Mesenchymal stem cell (in vitro differentiated cells and primary cell): ENCODE measurements around the gene MGAT3.
A peak's percentile ranks its signal among the peaks of the same experiment; 100 is the strongest.

Experiments
- DNase-seq: peaks from one replicate; pipeline ENCODE4 v3.0.0-alpha.2; 2013
- H2AFZ ChIP-seq: one replicate; pipeline ENCODE4 v1.6.1; 2013; ENCODE audit warnings: low read depth, mild to moderate bottlenecking, control low read depth, inconsistent platforms, low read length, moderate library complexity
- H2AK5ac ChIP-seq: 2 replicates; pipeline ENCODE4 v1.6.1; 2013; ENCODE audit warnings: low read length, moderate library complexity, mild to moderate bottlenecking, inconsistent platforms; ENCODE audit not compliant: severe bottlenecking
- H2BK120ac ChIP-seq: one replicate; pipeline ENCODE4 v1.6.1; 2013; ENCODE audit warnings: low read depth, mild to moderate bottlenecking, inconsistent platforms, low read length, moderate library complexity
- H2BK12ac ChIP-seq, 2 experiments: one replicate each; pipeline ENCODE4 v1.6.1; 2013; ENCODE audit warnings: inconsistent platforms in 2 of 2, low read length in 2 of 2, mild to moderate bottlenecking in 2 of 2, moderate library complexity in 2 of 2, control low read depth in 1 of 2
- H2BK15ac ChIP-seq: one replicate; pipeline ENCODE4 v1.6.1; 2013; ENCODE audit warnings: mild to moderate bottlenecking, low read depth, inconsistent platforms; ENCODE audit not compliant: poor library complexity, severe bottlenecking
- H2BK5ac ChIP-seq: 2 replicates; pipeline ENCODE4 v1.6.1; 2013; ENCODE audit warnings: low read depth, mild to moderate bottlenecking, low read length, control low read depth, inconsistent platforms; ENCODE audit not compliant: poor library complexity, severe bottlenecking
- H3K14ac ChIP-seq, 2 experiments: one replicate each; pipeline ENCODE4 v1.6.1; 2013; ENCODE audit warnings: inconsistent platforms in 2 of 2, low read length in 2 of 2, control low read depth in 1 of 2, mild to moderate bottlenecking in 1 of 2, moderate library complexity in 1 of 2
- H3K18ac ChIP-seq, 2 experiments: one replicate each; pipeline ENCODE4 v1.6.1; 2013; ENCODE audit warnings: inconsistent platforms in 2 of 2, low read length in 2 of 2, control low read depth in 1 of 2, low read depth in 1 of 2, mild to moderate bottlenecking in 1 of 2
- H3K23ac ChIP-seq, 2 experiments: one replicate each; pipeline ENCODE4 v1.6.1; 2013; ENCODE audit warnings: inconsistent platforms in 2 of 2, low read length in 2 of 2, mild to moderate bottlenecking in 2 of 2, moderate library complexity in 2 of 2, control low read depth in 1 of 2
- H3K27ac ChIP-seq: 2 replicates; pipeline ENCODE4 v1.5.1; 2013; ENCODE audit warnings: mild to moderate bottlenecking, moderate library complexity, low read length, control low read depth, inconsistent platforms; ENCODE audit not compliant: poor library complexity, severe bottlenecking
- H3K27me3 ChIP-seq, 2 experiments: 2 replicates each; pipeline versions ENCODE4 v1.6.1 to v1.7.0; 2013; ENCODE audit warnings: low read length in 2 of 2, mild to moderate bottlenecking in 2 of 2, moderate library complexity in 2 of 2, control low read depth in 1 of 2, inconsistent platforms in 1 of 2; ENCODE audit not compliant: control insufficient read depth in 1 of 2, insufficient read depth in 1 of 2
- H3K36me3 ChIP-seq, 2 experiments: 2 replicates each; pipeline versions ENCODE4 v1.6.1 to v1.7.0; 2013; ENCODE audit warnings: low read length in 2 of 2, control low read depth in 1 of 2, inconsistent platforms in 1 of 2, low read depth in 1 of 2, mild to moderate bottlenecking in 1 of 2; ENCODE audit not compliant: insufficient read depth in 2 of 2, control insufficient read depth in 1 of 2
- H3K4ac ChIP-seq, 2 experiments: one replicate each; pipeline ENCODE4 v1.6.1; 2013; ENCODE audit warnings: inconsistent platforms in 2 of 2, low read length in 2 of 2, mild to moderate bottlenecking in 2 of 2, moderate library complexity in 2 of 2, control low read depth in 1 of 2, low read depth in 1 of 2
- H3K4me1 ChIP-seq: 2 replicates; pipeline ENCODE4 v1.6.1; 2013; ENCODE audit warnings: low read depth, low read length, control low read depth; ENCODE audit not compliant: control insufficient read depth, insufficient read depth
- H3K4me2 ChIP-seq: 2 replicates; pipeline ENCODE4 v1.6.1; 2013; ENCODE audit warnings: low read length, mild to moderate bottlenecking, inconsistent platforms; ENCODE audit not compliant: poor library complexity, severe bottlenecking
- H3K4me3 ChIP-seq, 2 experiments: 2 replicates each; pipeline versions ENCODE4 v1.5.1 to v1.7.0; 2013; ENCODE audit warnings: low read length in 2 of 2, mild to moderate bottlenecking in 2 of 2, control low read depth in 1 of 2, low read depth in 1 of 2; ENCODE audit not compliant: insufficient read depth in 1 of 2
- H3K79me1 ChIP-seq: replicated peaks from 2 replicates; pipeline ENCODE4 v1.6.1; 2013; ENCODE audit warnings: mild to moderate bottlenecking, control low read depth, low read length, inconsistent platforms; ENCODE audit not compliant: poor library complexity, severe bottlenecking
- H3K9ac ChIP-seq: 2 replicates; pipeline ENCODE4 v1.7.0; 2013; ENCODE audit warnings: mild to moderate bottlenecking, low read length, moderate library complexity
- H3K9me3 ChIP-seq: 2 replicates; pipeline ENCODE4 v1.7.0; 2013; ENCODE audit warnings: mild to moderate bottlenecking, low read length; ENCODE audit not compliant: control insufficient read depth
- H4K8ac ChIP-seq: one replicate; pipeline ENCODE4 v1.6.1; 2013; ENCODE audit warnings: inconsistent platforms, mild to moderate bottlenecking, low read length, moderate library complexity
- H4K91ac ChIP-seq: one replicate; pipeline ENCODE4 v1.6.1; 2013; ENCODE audit warnings: mild to moderate bottlenecking, low read length, inconsistent platforms
- WGBS: methylation state at CpG from one replicate; pipeline ENCODE4 v1.1.7; 2013; ENCODE audit warnings: mixed read lengths; 5-methylcytosine and 5-hydroxymethylcytosine counted together

MGAT3 gene

GRCh38 chr22:39528080-39528661 is 71.4 kb downstream of the MGAT3 start:
- H3K4ac ChIP-seq, result no peak overlapping the region
- H3K18ac ChIP-seq, result no peak overlapping the region
- H3K27me3 ChIP-seq, result no peaks in the 10 kb centered on the region
- H3K36me3 ChIP-seq, result peaks cover 54 to 60% of the 10 kb centered on the region in 2 experiments
- no peak overlapping the region for H2BK15ac ChIP-seq
- no peak overlapping the region for H3K23ac ChIP-seq
- no peak overlapping the region for H4K91ac ChIP-seq
- H2BK12ac ChIP-seq, result no peak overlapping the region
- DNase-seq, result peak; percentile 43
- no peak overlapping the region for H3K4me3 ChIP-seq
- H3K9ac ChIP-seq, result peak overlapping the region; percentile 41
- no peak overlapping the region for H2BK5ac ChIP-seq
- peaks cover 51% of the 10 kb centered on the region for H3K4me1 ChIP-seq
- no peak overlapping the region for H2AK5ac ChIP-seq
- peaks cover 18% of the 10 kb centered on the region for H3K79me1 ChIP-seq
- H4K8ac ChIP-seq, result no peak overlapping the region
- H2AFZ ChIP-seq, result no peak overlapping the region
- no peak overlapping the region for H3K4me2 ChIP-seq
- H2BK120ac ChIP-seq, result no peak overlapping the region
- H3K27ac ChIP-seq, result peak overlapping the region; percentile 14
- H3K9me3 ChIP-seq, result no peaks in the 10 kb centered on the region
- 63% methylated on average over 11 of the region's 12 CpGs for WGBS
- no peak overlapping the region for H3K14ac ChIP-seq

- Histone ChIP-seq H3K27ac (peak overlapping the region; percentile 19), H3K4me1 (peaks cover 47% of the 10 kb centered on the region), H3K9me3 (no peaks in the 10 kb centered on the region), H3K36me3 (peaks cover 51 to 56% of the 10 kb centered on the region in 2 experiments), H3K18ac (no peak overlapping the region), H4K91ac (no peak overlapping the region), H2AK5ac (no peak overlapping the region), H3K4me2 (peak overlapping the region; percentile 11), H3K23ac (no peak overlapping the region), H3K27me3 (no peaks in the 10 kb centered on the region), H2BK5ac (no peak overlapping the region), H4K8ac (no peak overlapping the region), H2BK12ac (no peak overlapping the region), H3K9ac (peak overlapping the region; percentile 44), H3K79me1 (peaks cover 18% of the 10 kb centered on the region), H3K14ac (no peak overlapping the region), H2AFZ (no peak overlapping the region), H2BK120ac (no peak overlapping the region), H2BK15ac (no peak overlapping the region), H3K4ac (no peak overlapping the region), H3K4me3 (peak overlapping the region in 1 of 2 experiments; percentile 43)
- WGBS, result 43% methylated on average over 32 of the region's 32 CpGs
- peak; percentile 90 for DNase-seq
Observed at GRCh38 chr22:39528681-39529486, 72.1 kb downstream of the MGAT3 start.

GRCh38 chr22:39529487-39529851 is 72.7 kb downstream of the MGAT3 start:
- 70% methylated on average over 17 of the region's 17 CpGs for WGBS
- H3K36me3 ChIP-seq, result peaks cover 45 to 50% of the 10 kb centered on the region in 2 experiments
- peak overlapping the region; percentile 44 for H3K9ac ChIP-seq
- no peak overlapping the region for H3K14ac ChIP-seq
- H2AFZ ChIP-seq, result no peak overlapping the region
- no peak overlapping the region for H2BK12ac ChIP-seq
- no peak overlapping the region for H3K4me3 ChIP-seq
- no peaks in the 10 kb centered on the region for H3K27me3 ChIP-seq
- H3K79me1 ChIP-seq, result peaks cover 18% of the 10 kb centered on the region
- H3K9me3 ChIP-seq, result no peaks in the 10 kb centered on the region
- no peak overlapping the region for H4K91ac ChIP-seq
- no peak for DNase-seq
- H3K4me1 ChIP-seq, result peaks cover 43% of the 10 kb centered on the region
- peak overlapping the region; percentile 45 for H4K8ac ChIP-seq
- no peak overlapping the region for H3K18ac ChIP-seq
- no peak overlapping the region for H3K4me2 ChIP-seq
- H2BK5ac ChIP-seq, result no peak overlapping the region
- H3K4ac ChIP-seq, result no peak overlapping the region
- no peak overlapping the region for H2BK15ac ChIP-seq
- peak overlapping the region; percentile 19 for H3K27ac ChIP-seq
- peak overlapping the region; percentile 77 for H2AK5ac ChIP-seq
- no peak overlapping the region for H2BK120ac ChIP-seq
- no peak overlapping the region for H3K23ac ChIP-seq

GRCh38 chr22:39530116-39530515 is 73.3 kb downstream of the MGAT3 start:
- peaks cover 17% of the 10 kb centered on the region for H3K79me1 ChIP-seq
- H3K18ac ChIP-seq, result no peak overlapping the region
- 95% methylated on average over 6 of the region's 6 CpGs for WGBS
- H2AFZ ChIP-seq, result no peak overlapping the region
- H2BK5ac ChIP-seq, result no peak overlapping the region
- H3K4me3 ChIP-seq, result no peak overlapping the region
- no peaks in the 10 kb centered on the region for H3K27me3 ChIP-seq
- no peak overlapping the region for H2AK5ac ChIP-seq
- H3K4me1 ChIP-seq, result peaks cover 44% of the 10 kb centered on the region
- H3K4ac ChIP-seq, result no peak overlapping the region
- no peak overlapping the region for H3K23ac ChIP-seq
- no peak overlapping the region for H2BK15ac ChIP-seq
- H4K91ac ChIP-seq, result no peak overlapping the region
- peaks cover 39 to 44% of the 10 kb centered on the region in 2 experiments for H3K36me3 ChIP-seq
- H3K9me3 ChIP-seq, result no peaks in the 10 kb centered on the region
- no peak overlapping the region for H3K14ac ChIP-seq
- no peak overlapping the region for H2BK120ac ChIP-seq
- H3K4me2 ChIP-seq, result no peak overlapping the region
- H3K9ac ChIP-seq, result peak overlapping the region; percentile 44
- H4K8ac ChIP-seq, result no peak overlapping the region
- H3K27ac ChIP-seq, result no peak overlapping the region
- no peak overlapping the region for H2BK12ac ChIP-seq
- no peak for DNase-seq
